Adrenal gland (tissue), 5 donors: ENCODE results near the gene SP4.

Source experiments
- CTCF ChIP-seq, 6 experiments: fragments of 450-650 bp in 4 of 6; fragments of 200-600 bp in 2 of 6; sonication (generic) in 1 of 6; IDR thresholded peaks; 1 replicate in 5 of 6; 2 replicates in 1 of 6; pipeline versions ENCODE4 v1.5.1 to v1.8.0; 2016 to 2021; ENCODE audit warnings: antibody characterized with exemption in 6 of 6, mild to moderate bottlenecking in 2 of 6, moderate library complexity in 1 of 6
- POLR2A ChIP-seq, 2 donors: fragments of 450-650 bp; IDR thresholded peaks; one replicate each; pipeline ENCODE4 v1.6.1; 2017; ENCODE audit warnings: antibody characterized with exemption in 2 of 2, mild to moderate bottlenecking in 2 of 2, moderate library complexity in 1 of 2
- donor health status: DM: no; HTN: no; CAD: no.

- TF ChIP-seq POLR2A (IDR thresholded peaks at IDR 0.05) = no peak
- no peak for TF ChIP-seq CTCF (IDR thresholded peaks at IDR 0.05)
Observed at GRCh38 chr7:21495731-21496130, 67.8 kb downstream of the SP4 start.
